HCT116 (cell line): ENCODE data around the gene USP43. TPM values are rescaled to one million over a fixed set of nuclear protein-coding genes. Genes with fewer than 3 reads are reported as not detected.
"Not testable (repeated sequence)": the region's sequence is repeated elsewhere in the genome, so short reads cannot be mapped to it uniquely, and the experiment has no call there.

Source experiments
- ATAC-seq: fragments of 200-7000 bp; cut with Tn5 transposase; 2 replicates; pipeline ENCODE4 v1.9.1; 2020; ENCODE audit warnings: mild to moderate bottlenecking, moderate library complexity
- BruUV-seq: library from RNA; stranded (reverse); fragments of 400-500 nt; replicated peaks from 2 replicates; lab custom pipeline; 2021; lab: Mats Ljungman, UMichigan
- CTCF ChIA-PET: fragments of 300-600 bp; sonication (Branson Sonifier 250); formaldehyde crosslinking; loops from one replicate; lab custom pipeline; 2021; ENCODE audit warnings: antibody characterized with exemption; lab: Charles Lee
- POLR2A ChIA-PET: fragments of 300-600, 350-600 bp; sonication (Branson Sonifier 250); formaldehyde crosslinking; loops from one replicate; lab custom pipeline; 2021; ENCODE audit warnings: antibody characterized with exemption; lab: Charles Lee
- RAD21 ChIA-PET, 2 experiments: fragments of 300-600 bp; sonication (Branson Sonifier 250); formaldehyde crosslinking; loops; one replicate each; lab custom pipeline; 2023; ENCODE audit warnings: low total read pairs in 2 of 2; ENCODE audit not compliant: uncharacterized antibody in 2 of 2, unreplicated experiment in 2 of 2, low non-redundant PET in 1 of 2; lab: Charles Lee
- DNase-seq: peaks from one replicate; pipeline ENCODE4 v3.0.0-alpha.2; 2010; ENCODE audit warnings: low read depth, low spot score
- H2AFZ ChIP-seq: fragments of 200-600 bp; shearing (Covaris generic), sonication (generic); 2 replicates; pipeline ENCODE4 v1.6.1; 2017; ENCODE audit warnings: low read depth, mixed run types, mixed read lengths, antibody characterized with exemption, low read length; ENCODE audit not compliant: poor library complexity, severe bottlenecking
- H3K27ac ChIP-seq: 2 replicates; pipeline ENCODE4 v1.5.1; 2012; ENCODE audit warnings: low read depth, low read length
- H3K27me3 ChIP-seq: fragments of 200-600 bp; sonication (generic); 2 replicates; pipeline ENCODE4 v1.6.1; 2016; ENCODE audit warnings: mixed run types, low read length, mixed read lengths; ENCODE audit not compliant: insufficient read depth
- H3K36me3 ChIP-seq, 2 experiments: fragments of 200-500 bp in 1 of 2; fragments of 200-600 bp in 1 of 2; sonication (Bioruptor generic) in 1 of 2; sonication (generic) in 1 of 2; 2 replicates each; pipeline versions ENCODE4 v1.5.1 to v1.6.1; 2014 to 2016; ENCODE audit warnings: low read length in 2 of 2, inconsistent platforms in 1 of 2, mixed read lengths in 1 of 2, mixed run types in 1 of 2; ENCODE audit not compliant: insufficient read depth in 2 of 2, control insufficient read depth in 1 of 2
- H3K4me1 ChIP-seq, 2 experiments: fragments of 200-600 bp in 1 of 2; sonication (generic) in 1 of 2; 2 replicates each; pipeline versions ENCODE4 v1.5.1 to v1.6.1; 2012 to 2017; ENCODE audit warnings: low read length in 2 of 2, inconsistent platforms in 1 of 2, mild to moderate bottlenecking in 1 of 2, mixed read lengths in 1 of 2, mixed run types in 1 of 2, moderate library complexity in 1 of 2; ENCODE audit not compliant: insufficient read depth in 2 of 2, control insufficient read depth in 1 of 2
- H3K4me2 ChIP-seq: fragments of 200-600 bp; sonication (generic); 2 replicates; pipeline ENCODE4 v1.6.1; 2017; ENCODE audit warnings: mixed run types, low read length, mixed read lengths
- H3K4me3 ChIP-seq, 2 experiments: fragments of 200-600 bp in 1 of 2; sonication (generic) in 1 of 2; replicated peaks in 1 of 2; 2 replicates each; pipeline ENCODE4 v1.5.1; 2011 to 2016; ENCODE audit warnings: low read length in 2 of 2, control low read depth in 1 of 2, low read depth in 1 of 2, mild to moderate bottlenecking in 1 of 2, mixed read lengths in 1 of 2, mixed run types in 1 of 2
- H3K79me2 ChIP-seq: fragments of 200-600 bp; sonication (generic); 2 replicates; pipeline ENCODE4 v1.6.1; 2017; ENCODE audit warnings: mild to moderate bottlenecking, mixed run types, low read length, moderate library complexity, mixed read lengths; ENCODE audit not compliant: insufficient read depth
- H3K9ac ChIP-seq: fragments of 200-600 bp; sonication (generic); 2 replicates; pipeline ENCODE4 v1.6.1; 2016; ENCODE audit warnings: low read length, mixed read lengths
- H3K9me2 ChIP-seq: fragments of 200-600 bp; sonication (generic), shearing (Covaris generic); 2 replicates; pipeline ENCODE4 v1.6.1; 2017; ENCODE audit warnings: mixed run types, mild to moderate bottlenecking, moderate library complexity; ENCODE audit not compliant: insufficient read depth
- H3K9me3 ChIP-seq, 2 experiments: fragments of 200-500 bp in 1 of 2; fragments of 200-600 bp in 1 of 2; sonication (Bioruptor generic) in 1 of 2; sonication (generic) in 1 of 2; 2 replicates each; pipeline ENCODE4 v1.6.1; 2014 to 2017; ENCODE audit warnings: low read length in 2 of 2, mixed read lengths in 2 of 2, inconsistent platforms in 1 of 2, low read depth in 1 of 2, mild to moderate bottlenecking in 1 of 2, mixed run types in 1 of 2, moderate library complexity in 1 of 2; ENCODE audit not compliant: control insufficient read depth in 1 of 2, insufficient read depth in 1 of 2
- H4K20me1 ChIP-seq: fragments of 200-600 bp; sonication (generic), shearing (Covaris generic); 2 replicates; pipeline ENCODE4 v1.6.1; 2017; ENCODE audit warnings: mixed run types, mild to moderate bottlenecking, moderate library complexity; ENCODE audit not compliant: insufficient read depth
- CBX3 ChIP-seq: IDR thresholded peaks from 2 replicates; pipeline ENCODE4 v1.6.1; 2012; ENCODE audit warnings: low read depth
- ELF1 ChIP-seq: IDR thresholded peaks from 2 replicates; pipeline ENCODE4 v1.6.1; 2012; ENCODE audit warnings: low read depth, borderline replicate concordance
- EZH2 ChIP-seq: fragments of 200-600 bp; sonication (generic); IDR thresholded peaks from 2 replicates; pipeline ENCODE4 v1.6.1; 2017; ENCODE audit warnings: antibody characterized with exemption, mixed run types
- FOSL1 ChIP-seq: IDR thresholded peaks from 2 replicates; pipeline ENCODE4 v1.6.1; 2012; ENCODE audit warnings: low read depth
- POLR2A ChIP-seq: IDR thresholded peaks from 2 replicates; pipeline ENCODE4 v1.7.0; 2011; ENCODE audit warnings: borderline replicate concordance; ENCODE audit not compliant: insufficient read depth, insufficient read length; ENCODE audit errors: extremely low read depth
- ZBTB33 ChIP-seq: IDR thresholded peaks from 2 replicates; pipeline ENCODE4 v1.6.1; 2011; ENCODE audit warnings: mild to moderate bottlenecking, low read length, moderate library complexity; ENCODE audit not compliant: insufficient replicate concordance; ENCODE audit errors: extremely low read depth
- intact Hi-C: fragments of 100-400 bp; cut with micrococcal nuclease; formaldehyde crosslinking; loops from 2 replicates; pipeline ENCODE4 v1.10.0; 2022
- total RNA-seq: library from RNA; stranded (reverse); gene quantifications from one replicate; pipeline ENCODE4 v1.2.1, GENCODE V29; 2021; ENCODE audit not compliant: unreplicated experiment

The USP43 gene
- total RNA-seq, 1 experiment from 2014 or later = 8.0 TPM

GRCh38 chr17:9644910-9645751, at the start of gene USP43 (continued):
- TF ChIP-seq ZBTB33 (no peak), CBX3 (0 out of 2 replicates have a peak, but pooled peaks have one; percentile 1)

GRCh38 chr17:9597638-9598037, 47.7 kb upstream of the USP43 start:
- POLR2A ChIA-PET, H3K36me3 ChIP-seq, H3K9ac ChIP-seq: not testable (repeated sequence)

GRCh38 chr17:9598661-9599060, 46.7 kb upstream of the USP43 start:
- ATAC-seq = 0 out of 2 replicates have a peak, but pooled peaks have one; percentile 34
- POLR2A ChIA-PET = no interaction called here
- H3K9ac ChIP-seq = no peak overlapping the region
- no peak overlapping the region for H3K27ac ChIP-seq
- intact Hi-C loops = no loop called here
- TF ChIP-seq FOSL1 (no peak), POLR2A (no peak), EZH2 (no peak), ELF1 (no peak), ZBTB33 (no peak)
- TF ChIP-seq, all 23 proteins: peak for 0
- BruUV-seq = no TSS peak
- ChIA-PET RAD21 (no interaction called here), CTCF (no interaction called here)
- Histone ChIP-seq H3K4me2 (no peak overlapping the region), H3K79me2 (no peaks in the 10 kb centered on the region), H4K20me1 (no peaks in the 10 kb centered on the region), H3K4me1 (no peaks in the 10 kb centered on the region), H3K36me3 (no peaks in the 10 kb centered on the region; a peak in 1 of 4 replicates), H3K27me3 (no peaks in the 10 kb centered on the region), H2AFZ (no peak overlapping the region), H3K4me3 (no peak overlapping the region), H3K9me2 (no peaks in the 10 kb centered on the region), H3K9me3 (no peaks in the 10 kb centered on the region)
- no peak for DNase-seq

More at GRCh38 chr17:9597638-9598037, 47.7 kb upstream of the USP43 start:
- ATAC-seq, H3K4me1 ChIP-seq, H2AFZ ChIP-seq, DNase-seq, intact Hi-C loops, BruUV-seq, H3K4me2 ChIP-seq, H3K27me3 ChIP-seq, RAD21 ChIA-PET, H3K27ac ChIP-seq, H3K79me2 ChIP-seq, H3K9me3 ChIP-seq, CTCF ChIA-PET, H3K4me3 ChIP-seq, H3K9me2 ChIP-seq, H4K20me1 ChIP-seq: not testable (repeated sequence)

GRCh38 chr17:9604583-9604982, 40.7 kb upstream of the USP43 start:
- DNase-seq, intact Hi-C loops, H3K36me3 ChIP-seq, H3K4me2 ChIP-seq, H3K9me2 ChIP-seq, H3K9me3 ChIP-seq, H3K9ac ChIP-seq, H3K4me3 ChIP-seq, POLR2A ChIA-PET, RAD21 ChIA-PET, ATAC-seq, H3K79me2 ChIP-seq, CTCF ChIA-PET, H2AFZ ChIP-seq, H3K4me1 ChIP-seq, H3K27me3 ChIP-seq, H4K20me1 ChIP-seq, H3K27ac ChIP-seq, BruUV-seq: not testable (repeated sequence)
